Ectodermal cell (in vitro differentiated cells): ENCODE results near the gene ADD2.
A peak's percentile ranks its signal among the peaks of the same experiment; 100 is the strongest.
"Not testable (repeated sequence)": the region's sequence is repeated elsewhere in the genome, so short reads cannot be mapped to it uniquely, and the experiment has no call there.

Source experiments
- H3K27ac ChIP-seq: 2 replicates; pipeline ENCODE4 v1.7.0; 2013; ENCODE audit warnings: mild to moderate bottlenecking, low read depth, low read length; ENCODE audit not compliant: insufficient read depth, poor library complexity, severe bottlenecking
- H3K27me3 ChIP-seq: 2 replicates; pipeline ENCODE4 v1.7.0; 2013; ENCODE audit warnings: mild to moderate bottlenecking, low read length; ENCODE audit not compliant: insufficient read depth, control insufficient read depth, poor library complexity, severe bottlenecking
- H3K36me3 ChIP-seq: one replicate; pipeline ENCODE4 v1.7.0; 2013; ENCODE audit warnings: low read length; ENCODE audit not compliant: control insufficient read depth, insufficient read depth
- H3K4me1 ChIP-seq: one replicate; pipeline ENCODE4 v1.7.0; 2013; ENCODE audit warnings: low read length; ENCODE audit not compliant: control insufficient read depth, insufficient read depth
- H3K4me3 ChIP-seq: 2 replicates; pipeline ENCODE4 v1.7.0; 2013; ENCODE audit warnings: low read depth, low read length, control low read depth; ENCODE audit not compliant: insufficient read depth
- H3K9me3 ChIP-seq: 2 replicates; pipeline ENCODE4 v1.7.0; 2013; ENCODE audit warnings: mild to moderate bottlenecking, low read length, moderate library complexity; ENCODE audit not compliant: control insufficient read depth
- WGBS, 2 experiments: methylation state at CpG; one replicate each; pipeline ENCODE4 v1.1.7; 2013; ENCODE audit warnings: missing lambda C conversion rate in 2 of 2; 5-methylcytosine and 5-hydroxymethylcytosine counted together

ADD2 gene

GRCh38 chr2:70626254-70626990 lies 141.6 kb downstream of the ADD2 start:
- H3K27ac ChIP-seq = peak overlapping the region; percentile 50
- H3K9me3 ChIP-seq = no peaks in the 10 kb centered on the region
- H3K4me1 ChIP-seq = peaks cover 13% of the 10 kb centered on the region
- H3K4me3 ChIP-seq = peak overlapping the region; percentile 9
- no peaks in the 10 kb centered on the region for H3K27me3 ChIP-seq
- 12 to 16% methylated on average over 12 to 13 of the region's 13 CpGs for WGBS, 2 experiments
- no peaks in the 10 kb centered on the region for H3K36me3 ChIP-seq

- not testable (repeated sequence) for H3K27me3 ChIP-seq, H3K27ac ChIP-seq, H3K9me3 ChIP-seq, H3K4me3 ChIP-seq, H3K4me1 ChIP-seq, H3K36me3 ChIP-seq
- WGBS, 2 experiments = 93 to 95% methylated on average over 6 of the region's 6 CpGs
These were observed 146.5 kb downstream of the ADD2 start for GRCh38 chr2:70621536-70621935.

- H3K36me3 ChIP-seq = no peaks in the 10 kb centered on the region
- H3K27me3 ChIP-seq = no peaks in the 10 kb centered on the region
- H3K9me3 ChIP-seq = no peaks in the 10 kb centered on the region
- H3K4me1 ChIP-seq = no peaks in the 10 kb centered on the region
- no peak overlapping the region for H3K4me3 ChIP-seq
- WGBS, 2 experiments = 74% methylated on average over 6 of the region's 6 CpGs
- no peak overlapping the region for H3K27ac ChIP-seq
These were observed 148.0 kb downstream of the ADD2 start for GRCh38 chr2:70620020-70620419.

- Histone ChIP-seq H3K27me3 (no peaks in the 10 kb centered on the region), H3K36me3 (no peaks in the 10 kb centered on the region), H3K4me3 (no peak overlapping the region), H3K4me1 (no peaks in the 10 kb centered on the region), H3K9me3 (no peaks in the 10 kb centered on the region), H3K27ac (no peak overlapping the region)
- 85 to 94% methylated on average over 3 of the region's 3 CpGs for WGBS, 2 experiments
These were observed 148.8 kb downstream of the ADD2 start for GRCh38 chr2:70619167-70619566.

GRCh38 chr2:70616168-70616694 lies 151.8 kb downstream of the ADD2 start:
- H3K4me1 ChIP-seq = no peaks in the 10 kb centered on the region
- no peaks in the 10 kb centered on the region for H3K9me3 ChIP-seq
- H3K27ac ChIP-seq = no peak overlapping the region
- no peak overlapping the region for H3K4me3 ChIP-seq
- H3K27me3 ChIP-seq = no peaks in the 10 kb centered on the region
- WGBS, 2 experiments = 94% methylated on average over 6 of the region's 6 CpGs
- no peaks in the 10 kb centered on the region for H3K36me3 ChIP-seq

DNA sequence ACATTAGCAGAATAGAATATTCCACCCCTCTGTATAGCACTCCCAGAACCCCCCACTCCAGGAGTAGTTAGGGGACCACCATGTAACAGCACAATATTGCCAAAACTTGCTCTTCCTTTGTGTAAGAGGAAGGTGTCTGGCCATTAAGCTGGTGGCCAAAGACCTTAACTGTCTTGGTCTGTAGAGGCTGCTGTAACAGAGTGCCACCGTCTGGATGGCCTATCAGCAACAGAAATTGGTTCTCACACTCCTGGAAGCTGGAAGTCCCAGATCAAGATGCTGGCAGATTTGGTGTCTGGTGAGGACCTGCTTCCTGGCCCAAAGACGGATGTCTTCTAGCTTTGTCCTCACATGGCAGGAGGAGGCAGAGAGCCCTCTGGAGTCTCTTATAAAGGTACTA lies 152.8 kb downstream of the ADD2 start:
- Histone ChIP-seq H3K4me1 (no peaks in the 10 kb centered on the region), H3K36me3 (no peaks in the 10 kb centered on the region), H3K4me3 (no peak overlapping the region), H3K9me3 (no peaks in the 10 kb centered on the region), H3K27me3 (no peaks in the 10 kb centered on the region), H3K27ac (no peak overlapping the region)
- 85 to 89% methylated on average over 2 of the region's 2 CpGs for WGBS, 2 experiments

GRCh38 chr2:70613521-70613920 lies 154.5 kb downstream of the ADD2 start:
- Histone ChIP-seq H3K9me3 (no peaks in the 10 kb centered on the region), H3K27ac (no peak overlapping the region), H3K4me1 (no peaks in the 10 kb centered on the region), H3K27me3 (no peaks in the 10 kb centered on the region), H3K4me3 (no peak overlapping the region), H3K36me3 (no peaks in the 10 kb centered on the region)
- WGBS, 2 experiments = 68 to 74% methylated on average over 7 of the region's 7 CpGs

DNA sequence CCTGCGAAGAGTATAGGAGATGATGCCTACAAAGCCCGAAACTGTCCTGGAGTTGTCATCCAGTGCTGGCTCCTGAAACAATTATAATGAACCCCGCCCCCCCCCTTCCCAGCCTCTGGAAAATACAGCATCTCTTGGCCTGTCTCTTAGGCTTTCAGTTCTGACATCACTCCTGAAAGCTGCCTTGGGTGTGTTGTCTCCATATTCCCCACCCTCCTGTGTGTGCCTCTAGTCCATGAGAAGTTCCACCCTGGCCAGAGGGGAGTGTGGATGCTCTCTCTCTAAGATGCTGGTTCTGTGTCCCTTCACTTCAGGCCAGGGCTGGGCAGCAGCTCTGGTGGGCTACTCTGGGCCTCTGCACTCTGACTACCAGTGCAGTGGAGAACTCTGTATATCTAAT lies 155.4 kb downstream of the ADD2 start:
- Histone ChIP-seq H3K9me3 (no peaks in the 10 kb centered on the region), H3K4me3 (no peak overlapping the region), H3K36me3 (no peaks in the 10 kb centered on the region), H3K4me1 (no peaks in the 10 kb centered on the region), H3K27me3 (no peaks in the 10 kb centered on the region), H3K27ac (no peak overlapping the region)
- WGBS, 2 experiments = 90 to 91% methylated on average over 3 of the region's 3 CpGs

GRCh38 chr2:70608373-70608772 lies 159.6 kb downstream of the ADD2 start:
- H3K4me1 ChIP-seq = no peaks in the 10 kb centered on the region
- 91 to 94% methylated on average over 5 to 6 of the region's 6 CpGs for WGBS, 2 experiments
- no peak overlapping the region for H3K27ac ChIP-seq
- H3K4me3 ChIP-seq = no peak overlapping the region
- no peaks in the 10 kb centered on the region for H3K27me3 ChIP-seq
- no peaks in the 10 kb centered on the region for H3K9me3 ChIP-seq
- H3K36me3 ChIP-seq = no peaks in the 10 kb centered on the region

DNA sequence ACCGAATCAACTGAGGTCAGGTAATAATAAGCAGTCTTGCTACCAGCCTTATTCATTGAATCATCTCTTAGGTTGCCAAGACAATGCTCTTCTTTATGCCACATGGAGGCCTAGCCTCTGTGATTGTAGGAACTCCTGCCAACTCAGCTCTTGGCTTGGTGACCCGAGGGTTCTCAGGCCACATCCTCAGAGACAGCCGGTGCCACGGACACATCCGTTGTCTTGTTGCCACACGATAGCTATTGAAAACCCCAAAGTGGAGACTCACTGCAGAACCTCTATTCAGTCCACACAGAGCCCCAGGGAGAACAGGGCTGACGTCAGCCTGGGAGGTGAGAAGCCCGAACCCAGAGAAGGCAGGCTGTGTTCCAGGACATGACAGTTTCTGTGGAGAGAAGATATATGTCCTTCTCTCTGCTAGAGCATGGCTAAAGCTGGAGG lies 160.9 kb downstream of the ADD2 start:
- H3K27ac ChIP-seq = no peak overlapping the region
- no peaks in the 10 kb centered on the region for H3K9me3 ChIP-seq
- no peaks in the 10 kb centered on the region for H3K27me3 ChIP-seq
- 94 to 98% methylated on average over 8 of the region's 8 CpGs for WGBS, 2 experiments
- no peak overlapping the region for H3K4me3 ChIP-seq
- no peaks in the 10 kb centered on the region for H3K36me3 ChIP-seq
- no peaks in the 10 kb centered on the region for H3K4me1 ChIP-seq
